Measurements from ENCODE around the gene POLR1G.

DNA sequence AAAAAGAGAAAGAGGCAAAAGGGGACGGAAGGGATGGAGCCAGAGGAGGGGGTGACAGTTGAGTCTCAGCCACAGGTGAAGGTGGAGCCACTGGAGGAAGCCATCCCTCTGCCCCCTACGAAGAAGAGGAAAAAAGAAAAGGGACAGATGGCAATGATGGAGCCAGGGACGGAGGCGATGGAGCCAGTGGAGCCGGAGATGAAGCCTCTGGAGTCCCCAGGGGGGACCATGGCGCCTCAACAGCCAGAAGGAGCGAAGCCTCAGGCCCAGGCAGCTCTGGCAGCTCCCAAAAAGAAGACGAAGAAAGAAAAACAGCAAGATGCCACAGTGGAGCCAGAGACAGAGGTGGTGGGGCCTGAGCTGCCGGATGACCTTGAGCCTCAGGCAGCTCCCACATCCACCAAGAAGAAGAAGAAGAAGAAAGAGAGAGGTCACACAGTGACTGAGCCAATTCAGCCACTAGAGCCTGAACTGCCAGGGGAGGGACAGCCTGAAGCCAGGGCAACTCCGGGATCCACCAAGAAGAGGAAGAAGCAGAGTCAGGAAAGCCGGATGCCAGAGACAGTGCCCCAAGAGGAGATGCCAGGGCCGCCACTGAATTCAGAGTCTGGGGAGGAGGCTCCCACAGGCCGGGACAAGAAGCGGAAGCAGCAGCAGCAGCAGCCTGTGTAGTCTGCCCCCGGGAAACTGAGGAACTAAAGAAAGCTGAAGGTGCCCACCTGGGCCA, 2.5 kb downstream of the POLR1G start:
- TF ChIP-seq, protein P1, sequence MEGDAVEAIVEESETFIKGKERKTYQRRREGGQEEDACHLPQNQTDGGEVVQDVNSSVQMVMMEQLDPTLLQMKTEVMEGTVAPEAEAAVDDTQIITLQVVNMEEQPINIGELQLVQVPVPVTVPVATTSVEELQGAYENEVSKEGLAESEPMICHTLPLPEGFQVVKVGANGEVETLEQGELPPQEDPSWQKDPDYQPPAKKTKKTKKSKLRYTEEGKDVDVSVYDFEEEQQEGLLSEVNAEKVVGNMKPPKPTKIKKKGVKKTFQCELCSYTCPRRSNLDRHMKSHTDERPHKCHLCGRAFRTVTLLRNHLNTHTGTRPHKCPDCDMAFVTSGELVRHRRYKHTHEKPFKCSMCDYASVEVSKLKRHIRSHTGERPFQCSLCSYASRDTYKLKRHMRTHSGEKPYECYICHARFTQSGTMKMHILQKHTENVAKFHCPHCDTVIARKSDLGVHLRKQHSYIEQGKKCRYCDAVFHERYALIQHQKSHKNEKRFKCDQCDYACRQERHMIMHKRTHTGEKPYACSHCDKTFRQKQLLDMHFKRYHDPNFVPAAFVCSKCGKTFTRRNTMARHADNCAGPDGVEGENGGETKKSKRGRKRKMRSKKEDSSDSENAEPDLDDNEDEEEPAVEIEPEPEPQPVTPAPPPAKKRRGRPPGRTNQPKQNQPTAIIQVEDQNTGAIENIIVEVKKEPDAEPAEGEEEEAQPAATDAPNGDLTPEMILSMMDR (conservative IDR thresholded peaks at IDR 0.05): no peak
- no peak for TF ChIP-seq ZFX (IDR thresholded peaks at IDR 0.05)

All from C4-2B (cell line).